GM23338 (cell line): ENCODE measurements around the gene NEURL3. TPM values are rescaled to one million over a fixed set of nuclear protein-coding genes. Genes with fewer than 3 reads are reported as not detected.

ENCODE experiments used
- ATAC-seq: fragments of 200-7000 bp; cut with Tn5 transposase; 3 replicates; pipeline ENCODE4 v1.9.1; 2020
- DNase-seq: peaks from one replicate; pipeline ENCODE4 v3.0.0-alpha.2; 2015; ENCODE audit warnings: low spot score
- H2AFZ ChIP-seq: fragments of 200-600 bp; sonication (generic); 2 replicates; pipeline ENCODE4 v1.8.0; 2016; ENCODE audit warnings: antibody characterized with exemption, mild to moderate bottlenecking, moderate library complexity
- H3F3A ChIP-seq: fragments of 200-600 bp; sonication (generic); replicated peaks from 2 replicates; pipeline ENCODE4 v1.8.0; 2017; ENCODE audit warnings: antibody characterized with exemption, mixed run types, low read depth
- H3K27ac ChIP-seq: fragments of 200-600 bp; sonication (generic); 2 replicates; pipeline ENCODE4 v1.6.1; 2016; ENCODE audit warnings: low read depth
- H3K27me3 ChIP-seq: fragments of 200-600 bp; sonication (generic); 2 replicates; pipeline ENCODE4 v1.8.0; 2016; ENCODE audit warnings: mild to moderate bottlenecking, mixed run types, moderate library complexity; ENCODE audit not compliant: insufficient read depth
- H3K36me3 ChIP-seq: fragments of 200-600 bp; sonication (generic); 2 replicates; pipeline ENCODE4 v1.8.0; 2016; ENCODE audit warnings: mild to moderate bottlenecking; ENCODE audit not compliant: insufficient read depth
- H3K4me1 ChIP-seq: fragments of 200-600 bp; sonication (generic); 2 replicates; pipeline ENCODE4 v1.8.0; 2016; ENCODE audit warnings: mild to moderate bottlenecking, moderate library complexity; ENCODE audit not compliant: insufficient read depth
- H3K4me2 ChIP-seq: fragments of 200-600 bp; sonication (generic); 2 replicates; pipeline ENCODE4 v1.7.1; 2017; ENCODE audit warnings: mixed run types
- H3K4me3 ChIP-seq: fragments of 200-600 bp; sonication (generic); 2 replicates; pipeline ENCODE4 v1.6.1; 2016; ENCODE audit warnings: mixed run types
- H3K79me2 ChIP-seq: fragments of 200-600 bp; sonication (generic); replicated peaks from 2 replicates; pipeline ENCODE4 v1.8.0; 2017; ENCODE audit warnings: mild to moderate bottlenecking; ENCODE audit not compliant: insufficient read depth
- H3K9me2 ChIP-seq: fragments of 200-600 bp; sonication (generic); 2 replicates; pipeline ENCODE4 v1.8.0; 2017; ENCODE audit not compliant: insufficient read depth
- H4K20me1 ChIP-seq: fragments of 200-600 bp; sonication (generic); replicated peaks from 2 replicates; pipeline ENCODE4 v1.8.0; 2017; ENCODE audit warnings: mild to moderate bottlenecking; ENCODE audit not compliant: insufficient read depth
- H3K27ac Mint-ChIP-seq: 2 replicates; pipeline ENCODE4 v1.8.0; 2020; ENCODE audit warnings: inconsistent platforms, mild to moderate bottlenecking, moderate library complexity, mixed read lengths
- H3K27me3 Mint-ChIP-seq: 3 replicates; pipeline ENCODE4 v1.8.0; 2022; ENCODE audit warnings: low read depth, mild to moderate bottlenecking, moderate library complexity, mixed read lengths, inconsistent platforms; ENCODE audit not compliant: insufficient read depth, poor library complexity
- H3K36me3 Mint-ChIP-seq: 3 replicates; pipeline ENCODE4 v1.8.0; 2021; ENCODE audit warnings: low read depth, mild to moderate bottlenecking, inconsistent platforms, moderate library complexity, mixed read lengths
- H3K4me1 Mint-ChIP-seq: 3 replicates; pipeline ENCODE4 v1.8.0; 2020; ENCODE audit warnings: mild to moderate bottlenecking, inconsistent platforms, mixed read lengths
- H3K4me3 Mint-ChIP-seq: 3 replicates; pipeline ENCODE4 v1.8.0; 2021; ENCODE audit warnings: moderate library complexity, mild to moderate bottlenecking, inconsistent platforms, mixed read lengths
- H3K9me3 Mint-ChIP-seq: 3 replicates; pipeline ENCODE4 v1.8.0; 2020; ENCODE audit warnings: moderate library complexity, mild to moderate bottlenecking, inconsistent platforms, mixed read lengths
- CREB1 ChIP-seq: fragments of 250-450 bp; sonication (Bioruptor Pico); IDR thresholded peaks from 2 replicates; pipeline ENCODE4 v1.5.0; 2020; ENCODE audit warnings: low read depth, mild to moderate bottlenecking, moderate library complexity
- EZH2 ChIP-seq: fragments of 200-600 bp; sonication (generic); IDR thresholded peaks from one replicate; pipeline ENCODE4 v1.8.0; 2017; ENCODE audit warnings: antibody characterized with exemption, mild to moderate bottlenecking, low read depth; ENCODE audit not compliant: unreplicated experiment
- EZH2phosphoT487 ChIP-seq: fragments of 200-600 bp; sonication (generic); IDR thresholded peaks from one replicate; pipeline ENCODE4 v1.8.1; 2018; ENCODE audit warnings: antibody characterized with exemption; ENCODE audit not compliant: unreplicated experiment
- JUNB ChIP-seq: IDR thresholded peaks from one replicate; pipeline ENCODE4 v1.6.1; 2016; ENCODE audit warnings: antibody characterized with exemption; ENCODE audit not compliant: unreplicated experiment
- NANOG ChIP-seq: IDR thresholded peaks from 2 replicates; pipeline ENCODE4 v1.6.1; 2016; ENCODE audit warnings: antibody characterized with exemption, borderline replicate concordance
- POLR2AphosphoS5 ChIP-seq: IDR thresholded peaks from 2 replicates; pipeline ENCODE4 v1.6.1; 2016; ENCODE audit warnings: antibody characterized with exemption, low read depth
- ZNF114 ChIP-seq: fragments of 250-450 bp; sonication (Bioruptor Pico); IDR thresholded peaks from 2 replicates; pipeline ENCODE4 v1.5.0; 2020; ENCODE audit warnings: mild to moderate bottlenecking, moderate library complexity
- ZNF331 ChIP-seq: fragments of 250-450 bp; sonication (Bioruptor Pico); IDR thresholded peaks from 2 replicates; pipeline ENCODE4 v1.5.0; 2020; ENCODE audit warnings: low read depth, mild to moderate bottlenecking, moderate library complexity
- polyA plus RNA-seq: library from polyadenylated mRNA; unstranded; fragments of >200 nt; fragmentation: Nextera tagmentation; extraction: Ambion mirVana; gene quantifications from 2 replicates; pipeline ENCODE4 v1.2.1, GENCODE V29; 2016
- total RNA-seq: library from RNA; depleted of rRNA; stranded (reverse); fragments of >200 nt; shearing (Covaris generic); gene quantifications from 2 replicates; pipeline ENCODE4 v1.2.3, GENCODE V29; 2014
- TF ChIP-seq, protein P1 (sequence below): IDR thresholded peaks from 2 replicates; pipeline ENCODE4 v1.6.1; 2016; ENCODE audit warnings: antibody characterized with exemption
- TF ChIP-seq, protein P2 (sequence below), 2 experiments: fragments of 200-600 bp in 1 of 2; sonication (generic) in 1 of 2; conservative IDR thresholded peaks; 2 replicates each; pipeline versions ENCODE4 v1.5.1 to v1.6.1; 2016 to 2017; ENCODE audit warnings: antibody characterized with exemption in 2 of 2, low read depth in 2 of 2, mild to moderate bottlenecking in 2 of 2, moderate library complexity in 1 of 2

NEURL3 gene
- total and polyA plus RNA-seq, 2 experiments from 2014 or later = 0.21 TPM; not detected in 1

DNA sequence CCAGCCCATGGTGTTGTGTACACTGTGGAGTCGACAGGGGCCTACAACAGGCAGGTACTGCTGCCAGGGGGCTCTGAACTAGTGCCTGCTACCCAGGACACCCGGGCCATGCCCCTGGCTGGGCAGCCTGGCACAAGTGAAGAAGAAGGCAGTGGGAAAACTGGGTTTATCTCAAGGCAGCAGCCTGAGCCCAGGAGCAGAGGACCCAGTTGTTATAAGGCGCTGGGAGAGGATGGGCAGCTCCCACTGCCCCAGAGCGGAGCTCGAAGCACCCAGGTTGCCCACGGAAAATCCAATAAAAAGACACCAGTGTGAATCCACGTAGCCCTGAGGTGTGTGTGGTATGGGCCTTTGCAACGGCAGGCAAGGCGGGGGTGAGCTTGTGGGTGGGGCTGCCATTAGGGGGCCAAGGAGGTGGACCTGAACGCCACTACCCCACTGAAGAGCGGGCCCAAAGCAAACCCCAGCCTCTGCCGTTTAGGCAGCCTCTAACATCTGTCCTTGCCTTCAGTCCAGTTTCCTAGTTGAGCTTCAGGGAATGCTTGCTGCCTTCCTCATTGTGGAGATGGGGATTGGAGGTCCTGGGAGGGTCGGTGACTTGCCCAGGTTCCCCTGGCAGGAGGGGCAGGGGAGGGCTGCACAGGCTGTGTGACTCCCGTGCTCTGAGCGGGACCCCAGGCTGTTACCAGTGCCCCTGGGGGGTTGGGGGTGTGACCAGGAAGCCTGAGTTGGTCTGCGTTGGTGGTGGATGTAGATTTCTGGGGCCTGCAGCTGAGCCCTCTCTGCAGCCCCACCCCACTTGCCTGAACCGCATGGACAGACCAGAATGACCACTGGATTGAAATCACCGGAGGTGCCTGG, 47.4 kb upstream of the NEURL3 start:
- peaks cover 13% of the 10 kb centered on the region for H3K27me3 Mint-ChIP-seq
- DNase-seq = no peak

DNA sequence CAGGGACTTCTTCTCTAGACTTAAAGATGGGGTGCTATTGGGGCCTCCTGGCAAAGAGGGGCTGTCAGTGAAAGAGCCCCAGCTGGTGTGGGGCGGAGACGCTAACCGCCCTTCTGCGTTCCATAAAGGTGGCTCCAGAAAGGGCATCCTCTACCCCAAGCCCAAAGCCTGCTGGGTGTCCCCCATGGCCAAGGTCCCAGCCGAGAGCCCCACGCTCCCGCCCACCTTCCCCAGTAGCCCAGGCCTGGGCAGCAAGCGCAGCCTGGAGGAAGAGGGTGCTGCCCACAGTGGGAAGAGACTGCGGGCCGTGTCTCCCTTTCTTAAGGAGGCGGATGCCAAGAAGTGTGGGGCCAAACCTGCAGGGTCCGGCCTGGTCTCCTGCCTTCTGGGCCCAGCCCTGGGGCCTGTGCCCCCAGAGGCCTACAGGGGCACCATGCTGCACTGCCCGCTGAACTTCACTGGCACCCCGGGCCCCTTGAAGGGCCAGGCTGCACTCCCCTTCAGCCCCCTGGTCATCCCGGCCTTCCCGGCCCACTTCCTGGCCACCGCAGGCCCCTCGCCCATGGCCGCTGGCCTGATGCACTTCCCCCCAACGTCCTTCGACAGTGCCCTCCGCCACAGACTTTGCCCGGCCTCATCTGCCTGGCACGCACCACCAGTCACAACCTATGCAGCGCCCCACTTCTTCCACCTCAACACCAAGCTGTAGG, 46.6 kb upstream of the NEURL3 start:
- Histone ChIP-seq H3K36me3 (no peaks in the 10 kb centered on the region), H3K9me2 (no peaks in the 10 kb centered on the region), H3K27ac (no peak overlapping the region), H4K20me1 (no peaks in the 10 kb centered on the region), H3F3A (peaks cover 3% of the 10 kb centered on the region; the same call in 1 of the 2 replicates), H3K27me3 (no peaks in the 10 kb centered on the region), H2AFZ (no peak overlapping the region), H3K4me1 (peaks cover 11% of the 10 kb centered on the region), H3K79me2 (no peaks in the 10 kb centered on the region), H3K4me3 (no peak overlapping the region), H3K4me2 (no peak overlapping the region)
- H3K27me3 Mint-ChIP-seq = peaks cover 13% of the 10 kb centered on the region
- no peaks in the 10 kb centered on the region; the same call in 2 of the 3 replicates for H3K9me3 Mint-ChIP-seq
- no peak overlapping the region for H3K4me3 Mint-ChIP-seq
- H3K4me1 Mint-ChIP-seq = peaks cover 29% of the 10 kb centered on the region
- H3K36me3 Mint-ChIP-seq = peaks cover 3% of the 10 kb centered on the region; the same call in 1 of the 3 replicates
- H3K27ac Mint-ChIP-seq = no peak overlapping the region
- DNase-seq = no peak
- ATAC-seq = no peak
- TF ChIP-seq JUNB = no peak
- TF ChIP-seq, protein P1, sequence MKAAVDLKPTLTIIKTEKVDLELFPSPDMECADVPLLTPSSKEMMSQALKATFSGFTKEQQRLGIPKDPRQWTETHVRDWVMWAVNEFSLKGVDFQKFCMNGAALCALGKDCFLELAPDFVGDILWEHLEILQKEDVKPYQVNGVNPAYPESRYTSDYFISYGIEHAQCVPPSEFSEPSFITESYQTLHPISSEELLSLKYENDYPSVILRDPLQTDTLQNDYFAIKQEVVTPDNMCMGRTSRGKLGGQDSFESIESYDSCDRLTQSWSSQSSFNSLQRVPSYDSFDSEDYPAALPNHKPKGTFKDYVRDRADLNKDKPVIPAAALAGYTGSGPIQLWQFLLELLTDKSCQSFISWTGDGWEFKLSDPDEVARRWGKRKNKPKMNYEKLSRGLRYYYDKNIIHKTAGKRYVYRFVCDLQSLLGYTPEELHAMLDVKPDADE = no peak
- no peak for TF ChIP-seq ZNF331
- no peak for TF ChIP-seq EZH2
- TF ChIP-seq NANOG = no peak
- TF ChIP-seq CREB1 = no peak

More for the DNA sequence above, 47.4 kb upstream of the NEURL3 start:
- Mint-ChIP-seq H3K27ac (no peak overlapping the region), H3K36me3 (no peaks in the 10 kb centered on the region), H3K4me3 (no peak overlapping the region), H3K4me1 (peaks cover 26% of the 10 kb centered on the region), H3K9me3 (no peaks in the 10 kb centered on the region; the same call in 2 of the 3 replicates)
- no peak overlapping the region for H2AFZ ChIP-seq
- H3K4me1 ChIP-seq = peaks cover 10% of the 10 kb centered on the region
- H3F3A ChIP-seq = 0 out of 2 replicates have a peak, but pooled peaks cover 1% of the 10 kb centered on the region
- H3K27me3 ChIP-seq = no peaks in the 10 kb centered on the region
- H3K79me2 ChIP-seq = no peaks in the 10 kb centered on the region
- no peaks in the 10 kb centered on the region for H3K9me2 ChIP-seq
- ATAC-seq = no peak
- H3K4me3 ChIP-seq = no peak overlapping the region
- no peaks in the 10 kb centered on the region for H4K20me1 ChIP-seq
- H3K4me2 ChIP-seq = no peak overlapping the region
- no peak overlapping the region for H3K27ac ChIP-seq
- no peaks in the 10 kb centered on the region for H3K36me3 ChIP-seq
- TF ChIP-seq EZH2phosphoT487 (no peak), NANOG (no peak), ZNF114 (CRISPR knock-in tag) (no peak), POLR2AphosphoS5 (no peak), EZH2 (no peak)
- TF ChIP-seq, protein P2, sequence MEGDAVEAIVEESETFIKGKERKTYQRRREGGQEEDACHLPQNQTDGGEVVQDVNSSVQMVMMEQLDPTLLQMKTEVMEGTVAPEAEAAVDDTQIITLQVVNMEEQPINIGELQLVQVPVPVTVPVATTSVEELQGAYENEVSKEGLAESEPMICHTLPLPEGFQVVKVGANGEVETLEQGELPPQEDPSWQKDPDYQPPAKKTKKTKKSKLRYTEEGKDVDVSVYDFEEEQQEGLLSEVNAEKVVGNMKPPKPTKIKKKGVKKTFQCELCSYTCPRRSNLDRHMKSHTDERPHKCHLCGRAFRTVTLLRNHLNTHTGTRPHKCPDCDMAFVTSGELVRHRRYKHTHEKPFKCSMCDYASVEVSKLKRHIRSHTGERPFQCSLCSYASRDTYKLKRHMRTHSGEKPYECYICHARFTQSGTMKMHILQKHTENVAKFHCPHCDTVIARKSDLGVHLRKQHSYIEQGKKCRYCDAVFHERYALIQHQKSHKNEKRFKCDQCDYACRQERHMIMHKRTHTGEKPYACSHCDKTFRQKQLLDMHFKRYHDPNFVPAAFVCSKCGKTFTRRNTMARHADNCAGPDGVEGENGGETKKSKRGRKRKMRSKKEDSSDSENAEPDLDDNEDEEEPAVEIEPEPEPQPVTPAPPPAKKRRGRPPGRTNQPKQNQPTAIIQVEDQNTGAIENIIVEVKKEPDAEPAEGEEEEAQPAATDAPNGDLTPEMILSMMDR (conservative IDR thresholded peaks at IDR 0.05; ENCODE audit: low read depth in 2 of 2) = no peak
